Measurements from ENCODE around the gene CTDSPL. TPM values are rescaled to one million over a fixed set of nuclear protein-coding genes. Genes with fewer than 3 reads are reported as not detected.
"Not testable (repeated sequence)": the region's sequence is repeated elsewhere in the genome, so short reads cannot be mapped to it uniquely, and the experiment has no call there.

CTDSPL gene
- total RNA-seq, 1 donor from 2014 or later: 71.2 TPM

GRCh38 chr3:37953707-37954394, 92.2 kb downstream of the CTDSPL start:
- no peak for DNase-seq (ENCODE audit: low spot score)
- intact Hi-C loops (cut with DNase I): no loop called here
- ATAC-seq: no peak

GRCh38 chr3:37954881-37955280, 93.2 kb downstream of the CTDSPL start:
- intact Hi-C loops (cut with DNase I): no loop called here
- ATAC-seq: no peak
- DNase-seq (ENCODE audit: low spot score): no peak

- intact Hi-C loops (cut with DNase I): no loop called here
- DNase-seq (ENCODE audit: low spot score) (no peak), ATAC-seq (peak; percentile 51)
These were observed 94.4 kb downstream of the CTDSPL start for GRCh38 chr3:37955918-37956707.

GRCh38 chr3:37956723-37957538, 95.3 kb downstream of the CTDSPL start:
- intact Hi-C loops (cut with DNase I): no loop called here
- no peak for DNase-seq (ENCODE audit: low spot score)
- ATAC-seq: peak; percentile 32

- DNase-seq (ENCODE audit: low spot score): no peak
- intact Hi-C loops (cut with DNase I): no loop called here
- ATAC-seq: peak; percentile 45
These were observed 95.9 kb downstream of the CTDSPL start for GRCh38 chr3:37957539-37957936.

GRCh38 chr3:37961622-37962431, 100.1 kb downstream of the CTDSPL start:
- ATAC-seq (no peak), DNase-seq (ENCODE audit: low spot score) (no peak)
- intact Hi-C loops (cut with DNase I): no loop called here

- intact Hi-C loops (cut with DNase I): no loop called here
- peak; percentile 49 for ATAC-seq
- DNase-seq (ENCODE audit: low spot score): no peak
These were observed 101.3 kb downstream of the CTDSPL start for GRCh38 chr3:37963016-37963415.

- intact Hi-C loops (cut with DNase I): no loop called here
- DNase-seq (ENCODE audit: low spot score) (no peak), ATAC-seq (no peak)
These were observed 102.0 kb downstream of the CTDSPL start for GRCh38 chr3:37963635-37964034.

- intact Hi-C loops (cut with DNase I): no loop called here
- ATAC-seq (no peak), DNase-seq (ENCODE audit: low spot score) (no peak)
These were observed 102.5 kb downstream of the CTDSPL start for GRCh38 chr3:37964146-37964545.

- intact Hi-C loops (cut with DNase I): no loop called here
- DNase-seq (ENCODE audit: low spot score) (no peak), ATAC-seq (no peak)
These were observed 103.0 kb downstream of the CTDSPL start for GRCh38 chr3:37964716-37965115.

GRCh38 chr3:37967260-37967881, 105.7 kb downstream of the CTDSPL start:
- DNase-seq (ENCODE audit: low spot score) (peak; percentile 84), ATAC-seq (peak; percentile 85)
- intact Hi-C loops (cut with DNase I): loop anchor here (2.0 kb wide), 1 partner anchor 113 kb away; no protein-coding TSS in a partner anchor

- intact Hi-C loops (cut with DNase I): no loop called here
- no peak for ATAC-seq
- no peak for DNase-seq (ENCODE audit: low spot score)
These were observed 106.5 kb downstream of the CTDSPL start for GRCh38 chr3:37968199-37968598.

- DNase-seq (ENCODE audit: low spot score) (no peak), ATAC-seq (peak; percentile 7)
- intact Hi-C loops (cut with DNase I): no loop called here
These were observed 107.3 kb downstream of the CTDSPL start for GRCh38 chr3:37968813-37969595.

GRCh38 chr3:37969596-37970100, 108.0 kb downstream of the CTDSPL start:
- intact Hi-C loops (cut with DNase I): no loop called here
- ATAC-seq (peak; percentile 27), DNase-seq (ENCODE audit: low spot score) (no peak)

GRCh38 chr3:37970802-37971201, 109.1 kb downstream of the CTDSPL start:
- intact Hi-C loops (cut with DNase I): no loop called here
- no peak for DNase-seq (ENCODE audit: low spot score)
- ATAC-seq: no peak

GRCh38 chr3:37971467-37971866, 109.8 kb downstream of the CTDSPL start:
- DNase-seq (ENCODE audit: low spot score) (no peak), ATAC-seq (no peak)
- intact Hi-C loops (cut with DNase I): no loop called here

GRCh38 chr3:37972056-37972455, 110.4 kb downstream of the CTDSPL start:
- intact Hi-C loops (cut with DNase I); DNase-seq (ENCODE audit: low spot score); ATAC-seq: not testable (repeated sequence)

Data from sciatic nerve (tissue), 2 donors.